Cardiac fibroblast (primary cell): ENCODE data around the gene ZHX3.
A peak's percentile ranks its signal among the peaks of the same experiment; 100 is the strongest.

Experiments used
- DNase-seq, 2 donors: peaks; one replicate each; pipeline versions ENCODE4 v3.0.0 to v3.0.0-alpha.2; 2010; ENCODE audit warnings: low read depth in 2 of 2
- H3K4me3 ChIP-seq, 2 donors: replicated peaks in 1 of 2; 1 replicate in 1 of 2; 2 replicates in 1 of 2; pipeline ENCODE4 v1.5.1; 2011; ENCODE audit warnings: low read depth in 2 of 2, low read length in 2 of 2, mild to moderate bottlenecking in 2 of 2, moderate library complexity in 1 of 2
- CTCF ChIP-seq: IDR thresholded peaks from one replicate; pipeline ENCODE4 v1.5.1; 2011; ENCODE audit warnings: low read depth, mild to moderate bottlenecking, low read length, inconsistent platforms

The ZHX3 gene

DNA sequence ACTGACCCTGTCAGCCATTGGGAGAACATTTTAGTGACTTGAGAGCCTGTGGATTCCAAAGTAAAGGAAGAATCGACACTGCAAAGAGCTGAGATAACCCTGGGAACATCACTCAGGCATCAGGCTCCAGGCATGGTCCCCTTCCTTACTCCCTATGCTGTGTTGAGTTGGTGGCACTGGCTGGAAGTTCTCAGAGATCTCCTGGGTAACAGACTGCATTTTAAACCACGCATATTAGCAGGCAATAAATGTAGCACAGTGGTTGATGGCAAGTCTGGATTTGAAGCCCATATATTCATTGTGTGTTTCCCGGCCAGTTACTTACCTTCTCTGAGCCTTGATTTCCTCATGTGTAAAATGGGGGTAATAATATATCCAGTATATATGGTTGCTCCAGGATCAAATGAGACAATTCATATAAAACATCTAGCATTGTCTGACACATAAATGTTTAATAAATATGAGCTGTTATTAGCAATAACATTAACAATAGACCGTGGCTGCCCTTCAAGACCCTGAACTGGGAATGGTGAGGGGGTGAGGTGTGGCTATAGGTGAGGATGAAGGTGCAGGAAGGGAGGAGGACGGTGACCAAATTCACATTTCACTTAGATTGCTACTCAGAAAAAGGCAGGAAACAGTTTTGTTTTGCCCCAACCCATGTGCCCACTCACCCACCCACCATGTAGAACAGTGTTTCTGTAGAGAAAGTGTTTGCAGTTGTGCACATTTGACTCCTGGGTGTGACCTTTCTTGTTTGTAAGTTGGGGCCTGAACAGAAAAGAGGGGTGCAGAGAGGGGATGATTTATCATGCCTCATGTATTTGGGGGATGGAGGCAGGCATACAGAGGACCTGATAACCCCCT is 178.1 kb downstream of the ZHX3 start:
- DNase-seq, result no peak
- TF ChIP-seq CTCF, result no peak
- H3K4me3 ChIP-seq, result peak overlapping the region; percentile 65 to 70

DNA sequence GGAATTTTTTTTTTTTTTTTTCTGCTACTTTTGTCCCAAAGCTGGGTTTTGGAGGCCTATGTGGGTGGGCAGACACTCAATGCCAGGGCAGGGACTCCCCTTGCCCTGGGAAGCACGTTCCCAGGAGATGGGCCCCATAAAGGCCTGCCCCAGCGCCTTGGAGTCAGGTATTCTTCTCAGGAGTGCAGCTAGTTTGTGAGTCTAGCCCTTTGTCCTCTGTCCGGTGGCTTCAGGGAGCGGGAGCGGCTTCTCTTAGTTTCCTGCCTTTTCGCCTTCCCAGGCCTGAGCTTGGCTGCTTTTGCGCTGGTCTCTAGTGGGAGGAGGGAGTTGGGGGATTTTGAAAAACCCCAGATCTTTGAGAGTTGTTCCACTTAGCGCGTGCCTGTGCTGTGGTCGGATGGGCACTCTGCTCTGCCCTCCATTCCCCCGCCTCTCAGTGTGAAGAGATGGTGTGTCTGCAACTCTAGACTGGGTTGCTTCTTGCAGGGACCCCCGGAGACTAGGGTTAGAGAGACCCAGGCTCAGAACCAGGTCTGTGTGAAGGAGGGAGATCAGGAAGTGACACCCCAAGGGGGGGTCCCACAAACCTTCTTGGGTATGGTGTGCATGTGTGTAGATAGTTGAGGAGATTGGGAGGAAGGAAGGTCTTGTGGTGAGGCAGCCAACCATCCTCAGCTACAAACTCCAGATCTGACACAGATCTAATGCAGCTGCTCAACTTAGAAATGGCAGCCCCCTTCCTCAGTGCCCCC is 178.9 kb downstream of the ZHX3 start:
- TF ChIP-seq CTCF, result no peak
- DNase-seq, result peak; percentile 22 to 27
- peak overlapping the region; percentile 65 to 70 for H3K4me3 ChIP-seq

DNA sequence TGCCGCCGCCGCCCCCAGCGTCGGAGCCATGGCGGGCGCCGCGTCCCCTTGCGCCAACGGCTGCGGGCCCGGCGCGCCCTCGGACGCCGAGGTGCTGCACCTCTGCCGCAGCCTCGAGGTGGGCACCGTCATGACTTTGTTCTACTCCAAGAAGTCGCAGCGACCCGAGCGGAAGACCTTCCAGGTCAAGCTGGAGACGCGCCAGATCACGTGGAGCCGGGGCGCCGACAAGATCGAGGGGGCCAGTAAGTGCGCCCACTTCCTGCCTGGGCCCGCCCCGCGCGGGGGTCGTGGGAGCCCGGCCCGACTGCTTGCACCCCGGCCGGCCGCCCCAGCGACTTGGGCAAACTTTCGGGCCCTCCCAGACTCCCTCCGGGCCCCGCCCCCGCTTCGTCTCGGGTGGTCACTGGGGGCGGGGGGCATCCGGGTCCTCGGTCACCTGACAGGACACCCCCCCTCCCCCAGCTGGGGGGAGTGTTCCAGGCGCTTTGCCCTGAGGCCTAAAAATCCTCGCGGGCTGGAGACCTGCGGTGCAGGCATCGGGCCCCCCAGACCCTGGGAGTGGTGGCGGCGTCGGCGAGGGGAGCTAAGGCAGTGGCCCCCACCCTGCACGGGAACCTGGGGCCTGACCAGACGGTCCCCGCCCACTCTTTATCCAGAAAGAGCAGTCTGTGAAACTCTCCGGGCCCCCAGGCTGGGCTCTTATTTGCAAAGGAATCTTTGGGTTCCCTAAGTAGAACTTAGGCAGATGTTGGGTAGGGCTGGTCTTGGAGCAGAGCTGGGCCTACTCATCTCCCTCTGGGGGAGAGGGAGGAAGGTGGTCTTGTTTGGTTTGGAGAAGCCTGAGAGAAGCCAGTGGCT is 179.7 kb downstream of the ZHX3 start:
- peak; percentile 64 to 78 for DNase-seq
- TF ChIP-seq CTCF, result no peak
- peak overlapping the region; percentile 65 to 70 for H3K4me3 ChIP-seq

GRCh38 chr20:41136680-41137613 is 180.6 kb downstream of the ZHX3 start, which contains the start of gene PLCG1:
Gene PLCG1, plus strand, starts transcription at chr20:41137543. Its CDS starts 99 bp downstream, at chr20:41137642.
- H3K4me3 ChIP-seq, result peak within 1 kb of the TSS; percentile 65 to 70
- no peak for TF ChIP-seq CTCF
- peak; percentile 78 to 89 for DNase-seq

DNA sequence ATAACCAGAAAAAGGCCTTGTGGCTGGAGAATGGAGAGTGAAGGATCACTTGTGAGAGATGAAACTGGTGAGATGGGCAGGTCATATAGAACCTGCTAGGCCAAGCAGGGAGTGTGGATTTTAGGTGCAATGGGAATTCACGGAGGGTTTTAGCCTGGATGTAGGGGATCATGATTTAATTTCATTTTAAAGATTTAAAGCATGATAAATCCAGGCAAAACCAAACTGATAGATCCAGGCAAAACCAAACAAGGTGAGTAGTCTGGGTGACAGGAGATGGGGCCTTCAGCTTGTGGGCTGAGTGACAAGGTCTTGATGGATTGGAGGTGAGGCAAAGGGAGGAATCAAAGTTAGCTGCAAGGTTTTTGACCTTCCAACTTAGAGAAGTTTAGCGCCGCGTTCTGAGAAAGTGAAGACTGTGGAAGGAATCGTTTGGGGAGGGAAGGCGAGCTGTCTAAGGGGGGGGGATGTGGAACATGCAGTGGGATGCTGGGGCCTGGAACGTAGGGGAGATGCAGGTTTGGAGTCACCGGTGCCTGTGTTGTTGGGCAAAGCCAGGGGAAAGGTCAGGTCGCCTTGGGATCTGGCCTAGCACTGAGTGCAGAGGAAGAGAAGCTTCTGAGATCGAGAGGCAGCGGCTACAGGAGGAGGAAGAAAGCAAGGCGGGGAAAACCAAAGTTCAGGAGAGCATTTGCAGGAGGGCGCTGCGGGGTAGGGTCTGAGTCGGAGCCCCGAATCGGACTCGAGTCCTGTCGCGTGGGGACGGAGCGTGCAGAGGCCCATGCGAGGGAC is 181.4 kb downstream of the ZHX3 start:
- H3K4me3 ChIP-seq, result peak overlapping the region; percentile 35 to 65
- DNase-seq, result no peak
- no peak for TF ChIP-seq CTCF
